ENCODE data around the gene C9orf72.

GRCh38 chr9:27599870-27600238 lies 26.6 kb upstream of the C9orf72 start:
- TF ChIP-seq CTCF (IDR thresholded peaks at IDR 0.05; ENCODE audit: control extremely low read depth in 1 of 3, insufficient read depth in 1 of 3, low read depth in 1 of 3, low read length in 3 of 3) (no peak), POLR2AphosphoS5 (IDR thresholded peaks at IDR 0.05; ENCODE audit: low read depth, low read length) (no peak), MAFK (IDR thresholded peaks at IDR 0.05; ENCODE audit: low read depth, low read length) (no peak), ATF3 (IDR thresholded peaks at IDR 0.05; ENCODE audit: insufficient read depth, low read depth, low read length) (no peak), POLR2A (IDR thresholded peaks at IDR 0.05; ENCODE audit: control extremely low read depth in 1 of 2, low read depth in 2 of 2, low read length in 2 of 2) (no peak), EGR1 (IDR thresholded peaks at IDR 0.05; ENCODE audit: borderline replicate concordance, low read depth, low read length) (no peak), BRCA1 (IDR thresholded peaks at IDR 0.05; ENCODE audit: low read depth, low read length) (no peak), ZNF274 (IDR thresholded peaks at IDR 0.05; ENCODE audit: borderline replicate concordance, extremely low read depth, low read length) (no peak), TAF1 (IDR thresholded peaks at IDR 0.05; ENCODE audit: low read depth, low read length) (no peak), BCL11A (IDR thresholded peaks at IDR 0.05; ENCODE audit: low read depth in 2 of 2, low read length in 2 of 2) (no peak), EZH2 (IDR thresholded peaks at IDR 0.05; ENCODE audit: low read depth, low read length, severe bottlenecking) (no peak), TEAD4 (IDR thresholded peaks at IDR 0.05; ENCODE audit: low read depth, low read length) (no peak)
